Stomach (tissue), 9 donors: ENCODE data around the gene BPIFB6. TPM values are rescaled to one million over a fixed set of nuclear protein-coding genes. Genes with fewer than 3 reads are reported as not detected.

Source experiments
- DNase-seq, 2 donors: peaks; one replicate each; pipeline versions ENCODE4 v3.0.0 to v3.0.0-alpha.2; 2013 to 2019
- H3K27ac ChIP-seq, 5 donors: fragments of 200-600 bp in 4 of 5; sonication (generic) in 4 of 5; one replicate each; pipeline ENCODE4 v1.5.1; 2013 to 2019; ENCODE audit warnings: mild to moderate bottlenecking in 1 of 5, moderate library complexity in 1 of 5
- H3K27me3 ChIP-seq, 3 donors: fragments of 200-600 bp; sonication (generic); one replicate each; pipeline ENCODE4 v1.5.1; 2017 to 2019; ENCODE audit warnings: mixed run types in 1 of 3
- H3K36me3 ChIP-seq, 4 donors: fragments of 200-600 bp; sonication (generic); 1 replicate in 3 of 4; 2 replicates in 1 of 4; pipeline ENCODE4 v1.5.1; 2016 to 2019
- H3K4me1 ChIP-seq, 4 donors: fragments of 200-600 bp; sonication (generic); one replicate each; pipeline ENCODE4 v1.5.1; 2016 to 2019
- H3K4me3 ChIP-seq, 4 donors: fragments of 200-600 bp; sonication (generic) in 3 of 4; one replicate each; pipeline ENCODE4 v1.5.1; 2016 to 2019; ENCODE audit warnings: mild to moderate bottlenecking in 1 of 4
- H3K9me3 ChIP-seq, 4 donors: fragments of 200-600 bp; sonication (generic); one replicate each; pipeline ENCODE4 v1.5.1; 2016 to 2019
- CTCF ChIP-seq, 7 experiments: fragments of 450-650 bp in 4 of 7; fragments of 200-600 bp in 3 of 7; sonication (generic) in 3 of 7; IDR thresholded peaks; one replicate each; pipeline ENCODE4 v1.5.1; 2016 to 2019; ENCODE audit warnings: antibody characterized with exemption in 7 of 7, control low read depth in 2 of 7, mild to moderate bottlenecking in 1 of 7
- EP300 ChIP-seq: sonication (generic); formaldehyde crosslinking; IDR thresholded peaks from one replicate; pipeline ENCODE4 v1.6.1; 2017; ENCODE audit warnings: antibody characterized with exemption
- POLR2A ChIP-seq, 4 donors: fragments of 450-650 bp; IDR thresholded peaks; one replicate each; pipeline ENCODE4 v1.6.1; 2016; ENCODE audit warnings: antibody characterized with exemption in 4 of 4, control low read depth in 2 of 4, mild to moderate bottlenecking in 1 of 4, moderate library complexity in 1 of 4
- POLR2AphosphoS5 ChIP-seq, 3 donors: sonication (generic); formaldehyde crosslinking; IDR thresholded peaks; one replicate each; pipeline ENCODE4 v1.6.1; 2016; ENCODE audit warnings: antibody characterized with exemption in 3 of 3
- WGBS, 5 donors: extraction: QIAGEN DNeasy Blood & Tissue Kit in 3 of 5; methylation state at CpG; one replicate each; pipeline versions ENCODE4 v1.1.5 to v1.1.7; 2013 to 2018; 5-methylcytosine and 5-hydroxymethylcytosine counted together
- intact Hi-C: fragments of 100-400 bp; cut with DNase I; formaldehyde crosslinking; loops from one replicate; pipeline ENCODE4 v1.15.1; 2023; ENCODE audit warnings: low total_unique reads
- polyA plus RNA-seq, 3 donors: library from polyadenylated mRNA; stranded (reverse); fragments of 200-250 nt; gene quantifications; one replicate each; pipeline ENCODE4 v1.2.3, GENCODE V29; 2013
- total RNA-seq, 5 donors: library from RNA; depleted of rRNA; stranded (reverse); fragments of >200 nt; gene quantifications; one replicate each; pipeline versions ENCODE4 v1.1.0 to v1.2.3, GENCODE V29; 2014 to 2016
- donor health status: healthy with polysubstance abuse.
- donor health status: Bipolar disorder and iron deficiency.
- donor health status: healthy.

BPIFB6 gene
- total and polyA plus RNA-seq, 8 donors, result not detected

- no peaks in the 10 kb centered on the region for H3K36me3 ChIP-seq
- H3K27ac ChIP-seq, result no peak overlapping the region
- H3K27me3 ChIP-seq, result peaks cover 0 to 46% (median 4%) of the 10 kb centered on the region in 3 donors
- DNase-seq, result no peak
- peaks cover 0 to 3% (median 0%) of the 10 kb centered on the region in 4 donors for H3K4me1 ChIP-seq
- intact Hi-C loops, result no loop called here
- no peak for TF ChIP-seq POLR2AphosphoS5 (IDR thresholded peaks at IDR 0.05)
- TF ChIP-seq CTCF (IDR thresholded peaks at IDR 0.05), result no peak
- no peak for TF ChIP-seq EP300
- TF ChIP-seq POLR2A (IDR thresholded peaks at IDR 0.05), result no peak
- H3K9me3 ChIP-seq, result no peaks in the 10 kb centered on the region
- no peak overlapping the region for H3K4me3 ChIP-seq
- 37 to 58% (median 47%) methylated on average over 16 of the region's 16 CpGs for WGBS, 5 donors
Observed at GRCh38 chr20:33014336-33015113, 16.9 kb upstream of the BPIFB6 start.

GRCh38 chr20:33015114-33015484 is 16.3 kb upstream of the BPIFB6 start:
- TF ChIP-seq POLR2AphosphoS5 (IDR thresholded peaks at IDR 0.05), result no peak
- TF ChIP-seq EP300, result no peak
- no peak for TF ChIP-seq CTCF (IDR thresholded peaks at IDR 0.05)
- no peak for TF ChIP-seq POLR2A (IDR thresholded peaks at IDR 0.05)
- intact Hi-C loops, result no loop called here
- H3K27ac ChIP-seq, result no peak overlapping the region
- no peaks in the 10 kb centered on the region for H3K9me3 ChIP-seq
- no peak for DNase-seq
- peaks cover 0 to 46% (median 4%) of the 10 kb centered on the region in 3 donors for H3K27me3 ChIP-seq
- 71 to 81% (median 74%) methylated on average over 10 of the region's 10 CpGs for WGBS, 5 donors
- no peaks in the 10 kb centered on the region for H3K4me1 ChIP-seq
- no peak overlapping the region for H3K4me3 ChIP-seq
- H3K36me3 ChIP-seq, result no peaks in the 10 kb centered on the region

- H3K27me3 ChIP-seq, result peaks cover 0 to 46% (median 4%) of the 10 kb centered on the region in 3 donors
- no peak overlapping the region for H3K4me3 ChIP-seq
- TF ChIP-seq EP300, result no peak
- no peak for TF ChIP-seq CTCF (IDR thresholded peaks at IDR 0.05)
- TF ChIP-seq POLR2A (IDR thresholded peaks at IDR 0.05), result no peak
- TF ChIP-seq POLR2AphosphoS5 (IDR thresholded peaks at IDR 0.05), result no peak
- no peaks in the 10 kb centered on the region for H3K9me3 ChIP-seq
- H3K36me3 ChIP-seq, result no peaks in the 10 kb centered on the region
- intact Hi-C loops, result no loop called here
- no peak for DNase-seq
- 59 to 74% (median 68%) methylated on average over 11 to 15 of the region's 15 CpGs for WGBS, 5 donors
- H3K4me1 ChIP-seq, result no peaks in the 10 kb centered on the region
- H3K27ac ChIP-seq, result no peak overlapping the region
Observed at GRCh38 chr20:33015700-33016580, 15.5 kb upstream of the BPIFB6 start.

GRCh38 chr20:33016581-33017109 is 14.8 kb upstream of the BPIFB6 start:
- Histone ChIP-seq H3K27ac (no peak overlapping the region), H3K9me3 (no peaks in the 10 kb centered on the region), H3K4me1 (no peaks in the 10 kb centered on the region), H3K27me3 (peaks cover 0 to 42% (median 4%) of the 10 kb centered on the region in 3 donors), H3K36me3 (no peaks in the 10 kb centered on the region), H3K4me3 (no peak overlapping the region)
- no peak for DNase-seq
- TF ChIP-seq POLR2A (IDR thresholded peaks at IDR 0.05) (no peak), POLR2AphosphoS5 (IDR thresholded peaks at IDR 0.05) (no peak), EP300 (no peak), CTCF (IDR thresholded peaks at IDR 0.05) (no peak)
- intact Hi-C loops, result no loop called here
- WGBS, 5 donors, result 63 to 75% (median 64%) methylated on average over 5 to 7 of the region's 7 CpGs
